ENCODE data around the gene SLC35A4.

The SLC35A4 gene, protein sequence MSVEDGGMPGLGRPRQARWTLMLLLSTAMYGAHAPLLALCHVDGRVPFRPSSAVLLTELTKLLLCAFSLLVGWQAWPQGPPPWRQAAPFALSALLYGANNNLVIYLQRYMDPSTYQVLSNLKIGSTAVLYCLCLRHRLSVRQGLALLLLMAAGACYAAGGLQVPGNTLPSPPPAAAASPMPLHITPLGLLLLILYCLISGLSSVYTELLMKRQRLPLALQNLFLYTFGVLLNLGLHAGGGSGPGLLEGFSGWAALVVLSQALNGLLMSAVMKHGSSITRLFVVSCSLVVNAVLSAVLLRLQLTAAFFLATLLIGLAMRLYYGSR

DNA sequence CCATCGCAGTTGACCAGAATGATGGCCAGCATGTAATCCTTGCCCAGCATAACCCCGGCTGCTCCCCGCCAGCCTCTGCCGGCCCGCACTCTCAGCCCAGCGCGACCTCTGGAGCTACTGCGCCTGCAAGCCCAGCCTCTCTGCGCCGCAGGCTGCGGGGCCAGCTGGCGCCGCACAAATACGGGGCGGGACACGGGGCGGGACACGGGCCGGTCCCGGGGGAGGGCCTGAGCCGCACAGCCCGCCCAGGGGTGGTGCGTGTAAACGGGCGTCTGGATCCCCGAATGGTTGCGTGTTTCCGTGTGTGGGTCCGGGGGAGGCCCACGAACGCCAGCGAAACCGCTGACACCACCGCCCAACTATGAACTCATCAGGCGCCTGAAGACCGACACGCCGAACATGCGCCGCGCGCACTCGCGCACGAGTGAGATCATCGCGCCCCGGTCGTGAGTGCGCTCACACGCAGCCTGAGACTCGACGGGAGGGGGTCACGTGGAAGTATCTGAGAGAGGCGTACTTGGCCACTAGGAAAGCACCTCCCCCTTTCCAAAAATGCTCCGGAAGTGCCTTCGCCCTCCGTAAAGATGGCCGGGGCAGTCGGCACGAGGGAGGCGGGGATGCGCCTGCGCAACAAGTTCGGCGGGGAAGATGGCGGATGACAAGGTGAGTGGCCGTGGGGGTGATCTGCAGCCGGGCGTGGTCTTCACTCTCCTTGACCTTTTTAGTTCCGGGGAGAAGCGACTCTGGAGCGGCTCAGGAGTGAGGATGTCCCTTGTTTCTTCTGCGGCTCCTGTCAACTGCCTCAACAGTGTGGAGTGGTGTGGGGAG, at the start of gene SLC35A4, which contains the start of gene APBB3:
SLC35A4 (plus strand) TSS at position 633 of the 828 bp plus-strand sequence. CDS start 2,342 bp downstream, outside the sequence.
APBB3 (minus strand) TSS at position 403 of the 828 bp plus-strand sequence; CDS start at position 50, 353 bp downstream.
- peak; percentile 91 for DNase-seq (ENCODE audit: low read depth, low spot score)
- H3K9ac ChIP-seq (ENCODE audit: insufficient read length), result peak within 1 kb of the TSS; percentile 97
- TF ChIP-seq EZH2 (IDR thresholded peaks at IDR 0.05) (no peak), POLR2AphosphoS5 (IDR thresholded peaks at IDR 0.05; ENCODE audit: borderline replicate concordance, low read depth, low read length) (peak; percentile 92), FOXP2 (optimal IDR thresholded peaks at IDR 0.05; ENCODE audit: control extremely low read depth, extremely low read length, insufficient read depth) (peak; percentile 73)
- no peaks in the 10 kb centered on the region for H3K9me3 ChIP-seq (ENCODE audit: low read depth, low read length)
- H3K27ac ChIP-seq, result peak within 1 kb of the TSS; percentile 82
- peaks cover 20% of the 10 kb centered on the region; the same call in 1 of the 2 replicates for H3K36me3 ChIP-seq (ENCODE audit: insufficient read depth, low read length)
- H3K4me3 ChIP-seq, result peak within 1 kb of the TSS; percentile 92

DNA sequence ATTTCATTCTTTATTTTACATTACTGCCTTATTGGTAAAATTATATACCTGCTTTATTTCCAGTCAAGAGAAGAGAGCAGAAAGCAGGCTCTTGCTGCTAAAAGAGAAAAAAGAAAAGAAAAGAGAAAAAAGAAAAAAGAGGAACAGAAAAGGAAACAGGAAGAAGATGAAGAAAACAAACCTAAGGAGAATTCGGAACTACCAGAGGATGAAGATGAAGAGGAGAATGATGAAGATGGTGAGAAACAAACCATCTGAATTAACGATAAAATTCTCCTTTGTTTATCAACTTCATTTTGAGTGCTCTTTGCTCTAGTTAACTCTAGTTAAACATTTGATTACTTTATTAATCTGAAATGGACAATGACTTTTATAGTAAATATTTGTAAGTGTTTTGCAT, 40.6 kb upstream of the SLC35A4 start:
- no peak overlapping the region for H3K4me3 ChIP-seq
- peaks cover 46% of the 10 kb centered on the region for H3K36me3 ChIP-seq (ENCODE audit: insufficient read depth, low read length)
- no peak overlapping the region for H3K27ac ChIP-seq
- H3K9me3 ChIP-seq (ENCODE audit: low read depth, low read length), result no peaks in the 10 kb centered on the region
- no peak for DNase-seq (ENCODE audit: low read depth, low spot score)
- H3K9ac ChIP-seq (ENCODE audit: insufficient read length), result no peak overlapping the region
- TF ChIP-seq EZH2 (IDR thresholded peaks at IDR 0.05), result no peak
- TF ChIP-seq POLR2AphosphoS5 (IDR thresholded peaks at IDR 0.05; ENCODE audit: borderline replicate concordance, low read depth, low read length), result no peak
- TF ChIP-seq FOXP2 (optimal IDR thresholded peaks at IDR 0.05; ENCODE audit: control extremely low read depth, extremely low read length, insufficient read depth), result no peak

DNA sequence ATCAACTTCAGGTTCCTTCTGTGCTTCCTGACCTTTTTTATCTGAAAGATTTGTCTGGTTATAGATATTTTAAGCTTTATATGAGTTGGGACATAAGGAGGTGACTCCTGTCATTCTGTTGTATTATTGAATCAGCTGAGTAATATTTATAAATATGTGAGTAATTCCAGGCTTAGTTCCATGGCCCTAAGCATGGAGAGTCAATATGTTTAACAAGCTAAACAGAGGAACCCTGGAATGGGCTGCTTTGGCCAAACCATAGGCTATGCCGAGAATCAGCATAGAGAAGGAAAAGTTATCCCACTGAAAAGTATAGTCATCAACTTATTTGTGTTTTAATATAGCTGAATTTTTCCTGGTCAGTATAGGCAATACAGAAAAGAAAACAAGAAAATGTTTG, 24.4 kb upstream of the SLC35A4 start:
- no peak overlapping the region for H3K4me3 ChIP-seq
- TF ChIP-seq POLR2AphosphoS5 (IDR thresholded peaks at IDR 0.05; ENCODE audit: borderline replicate concordance, low read depth, low read length) (no peak), EZH2 (IDR thresholded peaks at IDR 0.05) (no peak), FOXP2 (optimal IDR thresholded peaks at IDR 0.05; ENCODE audit: control extremely low read depth, extremely low read length, insufficient read depth) (no peak)
- no peak overlapping the region for H3K9ac ChIP-seq (ENCODE audit: insufficient read length)
- no peaks in the 10 kb centered on the region for H3K9me3 ChIP-seq (ENCODE audit: low read depth, low read length)
- H3K27ac ChIP-seq, result no peak overlapping the region
- no peak for DNase-seq (ENCODE audit: low read depth, low spot score)
- H3K36me3 ChIP-seq (ENCODE audit: insufficient read depth, low read length), result peaks cover 72% of the 10 kb centered on the region

DNA sequence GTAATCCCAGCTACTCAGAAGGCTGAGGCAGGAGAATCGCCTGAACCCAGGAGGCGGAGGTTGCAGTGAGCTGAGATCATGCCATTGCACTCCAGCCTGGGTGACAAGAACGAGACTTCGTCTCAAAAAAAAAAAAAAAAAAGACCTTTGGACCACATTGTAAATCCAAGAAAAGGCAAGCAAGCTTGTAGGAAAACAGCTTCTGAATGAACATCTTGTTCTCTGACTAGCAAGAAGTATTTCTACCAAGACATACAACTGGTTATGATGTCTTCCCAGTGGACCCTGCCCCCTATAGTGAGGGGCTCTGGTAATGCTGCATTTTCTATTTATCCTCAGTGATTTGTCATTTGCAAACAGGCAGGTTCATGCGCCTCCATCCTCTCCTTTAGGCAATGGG, 21.7 kb upstream of the SLC35A4 start:
- no peak overlapping the region for H3K27ac ChIP-seq
- TF ChIP-seq POLR2AphosphoS5 (IDR thresholded peaks at IDR 0.05; ENCODE audit: borderline replicate concordance, low read depth, low read length), result no peak
- no peak for DNase-seq (ENCODE audit: low read depth, low spot score)
- peaks cover 52% of the 10 kb centered on the region for H3K36me3 ChIP-seq (ENCODE audit: insufficient read depth, low read length)
- no peaks in the 10 kb centered on the region for H3K9me3 ChIP-seq (ENCODE audit: low read depth, low read length)
- H3K4me3 ChIP-seq, result no peak overlapping the region
- H3K9ac ChIP-seq (ENCODE audit: insufficient read length), result no peak overlapping the region

DNA sequence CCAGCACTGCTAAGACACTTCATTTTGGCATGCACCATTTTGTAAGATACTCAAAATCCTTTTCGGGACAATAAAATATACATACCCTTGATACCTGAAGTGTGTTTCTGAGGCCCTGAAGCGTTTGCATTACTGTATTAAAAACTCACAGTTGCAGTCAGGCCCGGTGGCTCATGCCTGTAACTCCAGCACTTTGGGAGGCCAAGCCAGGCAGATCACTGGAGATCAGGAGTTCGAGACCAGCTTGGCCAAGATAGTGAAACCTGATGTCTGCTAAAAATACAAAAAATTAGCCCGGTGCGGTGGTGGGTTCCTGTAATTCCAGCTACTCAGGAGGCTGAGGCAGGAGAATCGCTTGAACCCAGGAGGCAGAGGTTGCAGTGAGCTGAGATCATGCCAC, 19.6 kb upstream of the SLC35A4 start:
- Histone ChIP-seq H3K9me3 (ENCODE audit: low read depth, low read length) (no peaks in the 10 kb centered on the region), H3K4me3 (no peak overlapping the region), H3K9ac (ENCODE audit: insufficient read length) (no peak overlapping the region), H3K27ac (no peak overlapping the region), H3K36me3 (ENCODE audit: insufficient read depth, low read length) (peaks cover 48% of the 10 kb centered on the region)
- no peak for DNase-seq (ENCODE audit: low read depth, low spot score)
- TF ChIP-seq FOXP2 (optimal IDR thresholded peaks at IDR 0.05; ENCODE audit: control extremely low read depth, extremely low read length, insufficient read depth), result no peak
- no peak for TF ChIP-seq EZH2 (IDR thresholded peaks at IDR 0.05)
- no peak for TF ChIP-seq POLR2AphosphoS5 (IDR thresholded peaks at IDR 0.05; ENCODE audit: borderline replicate concordance, low read depth, low read length)

DNA sequence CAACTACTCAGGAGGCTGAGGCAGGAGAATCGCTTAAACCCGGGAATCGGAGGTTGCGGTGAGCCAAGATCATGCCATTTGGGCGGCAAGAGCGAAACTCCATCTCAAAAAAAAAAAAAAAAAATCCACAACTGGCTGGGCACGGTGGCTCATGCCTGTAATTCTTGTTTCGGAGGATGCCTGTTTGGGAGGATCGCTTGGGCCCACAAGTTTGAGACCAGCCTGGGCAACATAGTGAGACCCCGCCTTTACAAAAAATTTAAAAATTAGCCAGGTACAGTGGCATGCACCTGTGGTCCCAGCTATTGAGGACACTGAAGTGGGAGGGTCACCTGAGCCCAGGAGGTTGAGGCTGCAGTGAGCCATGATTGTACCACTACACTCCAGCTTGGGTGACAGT, 19.0 kb upstream of the SLC35A4 start:
- no peak for DNase-seq (ENCODE audit: low read depth, low spot score)
- Histone ChIP-seq H3K9me3 (ENCODE audit: low read depth, low read length) (no peaks in the 10 kb centered on the region), H3K9ac (ENCODE audit: insufficient read length) (no peak overlapping the region), H3K4me3 (no peak overlapping the region), H3K27ac (no peak overlapping the region), H3K36me3 (ENCODE audit: insufficient read depth, low read length) (peaks cover 48% of the 10 kb centered on the region)
- TF ChIP-seq EZH2 (IDR thresholded peaks at IDR 0.05), result no peak
- no peak for TF ChIP-seq FOXP2 (optimal IDR thresholded peaks at IDR 0.05; ENCODE audit: control extremely low read depth, extremely low read length, insufficient read depth)
- no peak for TF ChIP-seq POLR2AphosphoS5 (IDR thresholded peaks at IDR 0.05; ENCODE audit: borderline replicate concordance, low read depth, low read length)

DNA sequence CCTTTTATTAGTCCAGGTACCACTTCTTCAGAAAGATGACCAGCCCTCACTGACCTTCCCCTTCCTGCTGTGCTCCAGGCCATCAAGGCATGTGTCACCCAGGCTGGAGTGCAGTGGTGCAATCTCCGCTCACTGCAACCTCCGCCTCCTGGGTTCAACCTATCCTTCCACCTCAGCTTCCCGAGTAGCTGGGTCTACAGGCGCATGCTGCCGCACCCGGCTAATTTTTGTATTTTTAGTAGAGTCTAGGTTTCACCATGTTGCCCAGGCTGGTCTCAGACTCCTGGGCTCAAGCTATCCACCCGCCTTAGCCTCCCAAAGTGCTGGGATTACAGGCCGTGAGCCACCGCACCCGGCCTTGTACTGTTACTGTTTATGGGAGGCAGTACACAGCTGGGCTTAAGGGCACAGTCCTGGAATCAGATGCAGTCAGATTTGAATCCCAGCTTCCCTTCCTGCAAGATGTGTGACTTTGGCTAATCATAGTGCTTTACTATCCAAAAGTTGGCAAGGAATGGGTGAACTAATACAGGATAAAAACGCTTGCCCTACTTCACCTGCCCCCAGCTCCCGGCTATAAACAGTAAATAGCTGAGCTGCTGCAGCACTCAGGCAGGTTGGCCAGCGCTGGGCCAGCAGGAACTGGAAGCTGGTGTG, 17.6 kb upstream of the SLC35A4 start:
- H3K27ac ChIP-seq, result no peak overlapping the region
- TF ChIP-seq POLR2AphosphoS5 (IDR thresholded peaks at IDR 0.05; ENCODE audit: borderline replicate concordance, low read depth, low read length) (no peak), FOXP2 (optimal IDR thresholded peaks at IDR 0.05; ENCODE audit: control extremely low read depth, extremely low read length, insufficient read depth) (no peak), EZH2 (IDR thresholded peaks at IDR 0.05) (no peak)
- no peak for DNase-seq (ENCODE audit: low read depth, low spot score)
- H3K36me3 ChIP-seq (ENCODE audit: insufficient read depth, low read length), result peaks cover 48% of the 10 kb centered on the region
- no peak overlapping the region for H3K9ac ChIP-seq (ENCODE audit: insufficient read length)
- H3K4me3 ChIP-seq, result no peak overlapping the region
- no peaks in the 10 kb centered on the region for H3K9me3 ChIP-seq (ENCODE audit: low read depth, low read length)
